ENCODE data around the gene ARL5B.

Gene ARL5B

DNA sequence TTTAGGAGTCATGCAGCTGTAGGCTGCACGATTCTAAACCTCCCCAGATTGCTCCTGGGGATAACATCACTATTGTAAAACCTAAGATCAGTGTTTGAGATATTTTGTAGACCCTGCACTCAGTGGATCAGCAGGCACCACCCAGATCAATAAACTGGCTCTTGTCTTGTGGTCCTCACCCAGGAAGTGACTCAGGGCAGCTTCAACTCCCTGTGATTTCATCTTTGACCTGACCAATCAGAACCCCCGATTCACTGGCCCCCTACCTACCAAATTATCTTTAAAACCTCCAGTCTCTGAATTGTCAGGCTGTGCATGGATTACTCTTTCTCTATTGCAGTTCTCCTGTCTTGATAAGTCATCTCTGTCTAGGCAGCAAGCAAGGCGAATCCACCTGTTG lies 25.7 kb downstream of the ARL5B start:
- Histone ChIP-seq H3K4me3 (ENCODE audit: insufficient read depth, low read length, poor library complexity, severe bottlenecking) (no peak overlapping the region), H3F3A (ENCODE audit: insufficient read depth) (0 out of 2 replicates have a peak, but pooled peaks cover 7% of the 10 kb centered on the region), H3K27me3 (ENCODE audit: low read length) (no peaks in the 10 kb centered on the region), H4K20me1 (ENCODE audit: low read depth, low read length) (0 out of 2 replicates have a peak, but pooled peaks cover 6% of the 10 kb centered on the region), H3K27ac (ENCODE audit: low read depth, low read length) (no peak overlapping the region), H3K36me3 (ENCODE audit: low read length) (no peaks in the 10 kb centered on the region), H2AFZ (ENCODE audit: low read depth, low read length, severe bottlenecking) (no peak overlapping the region), H3K79me2 (ENCODE audit: insufficient read depth, low read length) (no peaks in the 10 kb centered on the region), H3K4me2 (ENCODE audit: low read depth, low read length, poor library complexity, severe bottlenecking) (no peak overlapping the region), H3K9me2 (replicated peaks; ENCODE audit: insufficient read depth, low read length) (no peaks in the 10 kb centered on the region), H3K9me3 (ENCODE audit: insufficient read depth, low read length) (no peaks in the 10 kb centered on the region), H3K9ac (ENCODE audit: low read length) (no peak overlapping the region)
- TF ChIP-seq, protein P1, sequence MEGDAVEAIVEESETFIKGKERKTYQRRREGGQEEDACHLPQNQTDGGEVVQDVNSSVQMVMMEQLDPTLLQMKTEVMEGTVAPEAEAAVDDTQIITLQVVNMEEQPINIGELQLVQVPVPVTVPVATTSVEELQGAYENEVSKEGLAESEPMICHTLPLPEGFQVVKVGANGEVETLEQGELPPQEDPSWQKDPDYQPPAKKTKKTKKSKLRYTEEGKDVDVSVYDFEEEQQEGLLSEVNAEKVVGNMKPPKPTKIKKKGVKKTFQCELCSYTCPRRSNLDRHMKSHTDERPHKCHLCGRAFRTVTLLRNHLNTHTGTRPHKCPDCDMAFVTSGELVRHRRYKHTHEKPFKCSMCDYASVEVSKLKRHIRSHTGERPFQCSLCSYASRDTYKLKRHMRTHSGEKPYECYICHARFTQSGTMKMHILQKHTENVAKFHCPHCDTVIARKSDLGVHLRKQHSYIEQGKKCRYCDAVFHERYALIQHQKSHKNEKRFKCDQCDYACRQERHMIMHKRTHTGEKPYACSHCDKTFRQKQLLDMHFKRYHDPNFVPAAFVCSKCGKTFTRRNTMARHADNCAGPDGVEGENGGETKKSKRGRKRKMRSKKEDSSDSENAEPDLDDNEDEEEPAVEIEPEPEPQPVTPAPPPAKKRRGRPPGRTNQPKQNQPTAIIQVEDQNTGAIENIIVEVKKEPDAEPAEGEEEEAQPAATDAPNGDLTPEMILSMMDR (IDR thresholded peaks at IDR 0.05; ENCODE audit: insufficient read depth, low read length, poor library complexity, severe bottlenecking): no peak
- TF ChIP-seq EZH2phosphoT487 (conservative IDR thresholded peaks at IDR 0.05; ENCODE audit: low read length): no peak

DNA sequence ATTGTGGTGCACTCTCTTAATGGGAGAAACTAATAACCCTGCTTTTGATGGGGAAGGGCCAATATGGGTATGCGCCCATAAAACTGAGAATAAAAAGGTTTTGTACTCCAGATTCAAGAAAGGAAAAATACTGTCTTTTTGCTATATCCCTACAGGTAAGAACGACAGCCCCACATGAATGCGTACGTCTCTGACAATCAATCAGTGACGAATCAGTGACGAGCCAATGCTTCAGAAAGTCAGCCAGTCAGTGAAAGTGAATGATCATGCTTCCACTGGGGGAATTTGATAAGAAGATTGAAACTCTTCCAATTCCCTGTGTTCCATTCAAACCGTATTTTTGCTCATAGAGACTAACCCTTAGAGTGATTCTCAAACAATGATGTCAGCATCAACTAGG lies 26.3 kb downstream of the ARL5B start:
- H3K27ac ChIP-seq (ENCODE audit: low read depth, low read length): no peak overlapping the region
- TF ChIP-seq, protein P1 (IDR thresholded peaks at IDR 0.05; ENCODE audit: insufficient read depth, low read length, poor library complexity, severe bottlenecking): no peak
- no peak for TF ChIP-seq EZH2phosphoT487 (conservative IDR thresholded peaks at IDR 0.05; ENCODE audit: low read length)
- 0 out of 2 replicates have a peak, but pooled peaks cover 5% of the 10 kb centered on the region for H4K20me1 ChIP-seq (ENCODE audit: low read depth, low read length)
- H3K36me3 ChIP-seq (ENCODE audit: low read length): no peaks in the 10 kb centered on the region
- H3K27me3 ChIP-seq (ENCODE audit: low read length): no peaks in the 10 kb centered on the region
- no peak overlapping the region for H3K9ac ChIP-seq (ENCODE audit: low read length)
- no peaks in the 10 kb centered on the region for H3K9me3 ChIP-seq (ENCODE audit: insufficient read depth, low read length)
- no peak overlapping the region for H3K4me2 ChIP-seq (ENCODE audit: low read depth, low read length, poor library complexity, severe bottlenecking)
- H3K9me2 ChIP-seq (replicated peaks; ENCODE audit: insufficient read depth, low read length): no peaks in the 10 kb centered on the region
- no peak overlapping the region for H3K4me3 ChIP-seq (ENCODE audit: insufficient read depth, low read length, poor library complexity, severe bottlenecking)
- no peak overlapping the region for H2AFZ ChIP-seq (ENCODE audit: low read depth, low read length, severe bottlenecking)
- H3F3A ChIP-seq (ENCODE audit: insufficient read depth): 0 out of 2 replicates have a peak, but pooled peaks cover 3% of the 10 kb centered on the region
- H3K79me2 ChIP-seq (ENCODE audit: insufficient read depth, low read length): no peaks in the 10 kb centered on the region

DNA sequence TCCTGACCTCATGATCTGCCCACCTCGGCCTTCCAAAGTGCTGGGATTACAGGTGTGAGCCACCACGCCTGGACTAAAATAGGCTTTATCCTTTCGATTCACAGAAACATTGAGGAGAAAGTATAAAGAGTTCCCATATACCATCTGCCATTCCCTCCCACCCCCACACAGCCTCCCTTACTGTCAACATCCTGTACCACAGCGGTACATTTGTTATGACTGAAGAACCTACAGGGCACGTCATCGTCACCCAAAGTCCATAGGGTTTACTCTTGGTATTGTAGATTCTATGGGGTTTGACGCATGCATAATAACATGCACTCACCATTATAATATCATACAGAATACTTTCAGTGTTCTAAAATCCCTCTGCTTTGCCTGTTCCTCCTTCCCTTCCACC lies 28.0 kb downstream of the ARL5B start:
- H4K20me1 ChIP-seq (ENCODE audit: low read depth, low read length): no peaks in the 10 kb centered on the region
- no peaks in the 10 kb centered on the region for H3K9me3 ChIP-seq (ENCODE audit: insufficient read depth, low read length)
- H3K4me3 ChIP-seq (ENCODE audit: insufficient read depth, low read length, poor library complexity, severe bottlenecking): no peak overlapping the region
- no peak for TF ChIP-seq EZH2phosphoT487 (conservative IDR thresholded peaks at IDR 0.05; ENCODE audit: low read length)
- TF ChIP-seq, protein P1 (IDR thresholded peaks at IDR 0.05; ENCODE audit: insufficient read depth, low read length, poor library complexity, severe bottlenecking): no peak
- H3K9me2 ChIP-seq (replicated peaks; ENCODE audit: insufficient read depth, low read length): no peaks in the 10 kb centered on the region
- no peak overlapping the region for H3K27ac ChIP-seq (ENCODE audit: low read depth, low read length)
- H3K79me2 ChIP-seq (ENCODE audit: insufficient read depth, low read length): no peaks in the 10 kb centered on the region
- H3K9ac ChIP-seq (ENCODE audit: low read length): no peak overlapping the region
- no peaks in the 10 kb centered on the region for H3K27me3 ChIP-seq (ENCODE audit: low read length)
- H3K4me2 ChIP-seq (ENCODE audit: low read depth, low read length, poor library complexity, severe bottlenecking): no peak overlapping the region
- H2AFZ ChIP-seq (ENCODE audit: low read depth, low read length, severe bottlenecking): no peak overlapping the region
- no peaks in the 10 kb centered on the region for H3K36me3 ChIP-seq (ENCODE audit: low read length)
- H3F3A ChIP-seq (ENCODE audit: insufficient read depth): no peaks in the 10 kb centered on the region
